Loucy (cell line): Measurements from ENCODE around the gene ARHGAP45.

Experiments used
- H2AFZ ChIP-seq: fragments of 200-600 bp; sonication (generic); 2 replicates; pipeline ENCODE4 v1.6.0; 2016; ENCODE audit warnings: antibody characterized with exemption, mild to moderate bottlenecking, low read length, moderate library complexity
- H3F3A ChIP-seq: fragments of 200-600 bp; 2 replicates; pipeline ENCODE4 v1.6.0; 2016; ENCODE audit warnings: antibody characterized with exemption, low read depth, mild to moderate bottlenecking
- H3K27me3 ChIP-seq: fragments of 200-600 bp; sonication (generic); 2 replicates; pipeline ENCODE4 v1.6.1; 2014; ENCODE audit warnings: low read length, mild to moderate bottlenecking; ENCODE audit not compliant: insufficient read depth, poor library complexity, severe bottlenecking
- H3K36me3 ChIP-seq: fragments of 200-600 bp; sonication (generic); 2 replicates; pipeline ENCODE4 v1.6.1; 2016; ENCODE audit warnings: low read length; ENCODE audit not compliant: insufficient read depth
- H3K4me1 ChIP-seq: fragments of 200-600 bp; sonication (generic); 2 replicates; pipeline ENCODE4 v1.5.1; 2014; ENCODE audit warnings: low read length, mild to moderate bottlenecking; ENCODE audit not compliant: insufficient read depth, poor library complexity, severe bottlenecking
- H3K4me2 ChIP-seq: fragments of 200-600 bp; sonication (generic); 2 replicates; pipeline ENCODE4 v1.6.0; 2014; ENCODE audit warnings: antibody characterized with exemption, low read length, low read depth, mild to moderate bottlenecking; ENCODE audit not compliant: poor library complexity, severe bottlenecking
- H3K4me3 ChIP-seq: fragments of 200-600 bp; sonication (generic); 2 replicates; pipeline ENCODE4 v1.5.1; 2014; ENCODE audit warnings: low read length, mild to moderate bottlenecking, mixed read lengths; ENCODE audit not compliant: poor library complexity, severe bottlenecking
- H3K79me2 ChIP-seq: fragments of 200-600 bp; sonication (generic); 2 replicates; pipeline ENCODE4 v1.6.1; 2014; ENCODE audit warnings: low read length; ENCODE audit not compliant: insufficient read depth
- H3K9ac ChIP-seq: fragments of 200-600 bp; sonication (generic); 2 replicates; pipeline ENCODE4 v1.6.0; 2014; ENCODE audit warnings: mild to moderate bottlenecking, low read depth, low read length, moderate library complexity; ENCODE audit not compliant: poor library complexity, severe bottlenecking
- H3K9me2 ChIP-seq: fragments of 200-600 bp; sonication (generic); replicated peaks from 2 replicates; pipeline ENCODE4 v1.6.1; 2016; ENCODE audit warnings: low read depth, low read length, mixed read lengths
- H3K9me3 ChIP-seq: fragments of 200-600 bp; sonication (generic); 2 replicates; pipeline ENCODE4 v1.6.1; 2014; ENCODE audit warnings: mild to moderate bottlenecking, antibody characterized with exemption, low read length, low read depth; ENCODE audit not compliant: insufficient read depth
- H4K20me1 ChIP-seq: fragments of 200-600 bp; sonication (generic); 2 replicates; pipeline ENCODE4 v1.6.0; 2014; ENCODE audit warnings: antibody characterized with exemption, low read length, mild to moderate bottlenecking; ENCODE audit not compliant: insufficient read depth, poor library complexity, severe bottlenecking
- EZH2phosphoT487 ChIP-seq: fragments of 200-600 bp; IDR thresholded peaks from 2 replicates; pipeline ENCODE4 v1.6.1; 2018; ENCODE audit warnings: antibody characterized with exemption, mild to moderate bottlenecking, moderate library complexity, borderline replicate concordance
- TF ChIP-seq, protein P1 (sequence below): fragments of 200-600 bp; sonication (generic); conservative IDR thresholded peaks from 2 replicates; pipeline ENCODE4 v1.5.1; 2014; ENCODE audit warnings: mild to moderate bottlenecking, antibody characterized with exemption, low read length

The ARHGAP45 gene

DNA sequence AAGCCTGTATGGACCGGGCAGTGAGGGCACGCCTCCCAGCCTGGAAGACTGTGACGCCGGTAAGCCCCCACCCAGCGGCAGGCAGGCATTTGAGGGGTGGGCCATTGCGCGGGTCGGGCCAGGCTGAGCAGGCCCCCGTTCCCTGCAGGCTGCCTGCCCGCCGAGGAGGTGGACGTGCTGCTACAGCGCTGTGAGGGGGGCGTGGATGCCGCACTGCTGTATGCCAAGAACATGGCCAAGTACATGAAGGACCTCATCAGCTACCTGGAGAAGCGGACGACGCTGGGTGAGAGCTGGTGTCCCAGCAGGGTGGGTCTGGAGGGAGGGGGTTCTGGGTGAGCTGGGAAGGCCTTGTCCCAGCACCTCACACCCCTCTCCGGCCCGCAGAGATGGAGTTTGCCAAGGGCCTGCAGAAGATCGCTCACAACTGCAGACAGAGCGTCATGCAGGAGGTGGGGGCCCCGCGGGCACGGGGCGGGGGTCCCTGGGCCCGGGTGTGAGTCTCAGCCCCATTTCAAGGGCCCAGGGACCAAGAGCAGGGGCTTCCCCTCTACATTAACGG is 7.1 kb downstream of the ARHGAP45 start:
- H3K36me3 ChIP-seq, result no peaks in the 10 kb centered on the region; the same call in 1 of the 2 replicates
- no peaks in the 10 kb centered on the region for H3K27me3 ChIP-seq
- no peaks in the 10 kb centered on the region for H3K9me3 ChIP-seq
- peak overlapping the region; percentile 73 for H3K9ac ChIP-seq
- peaks cover 5% of the 10 kb centered on the region for H4K20me1 ChIP-seq
- H3F3A ChIP-seq, result peaks cover 4% of the 10 kb centered on the region; the same call in 1 of the 2 replicates
- H3K4me1 ChIP-seq, result peaks cover 41% of the 10 kb centered on the region
- TF ChIP-seq, protein P1, sequence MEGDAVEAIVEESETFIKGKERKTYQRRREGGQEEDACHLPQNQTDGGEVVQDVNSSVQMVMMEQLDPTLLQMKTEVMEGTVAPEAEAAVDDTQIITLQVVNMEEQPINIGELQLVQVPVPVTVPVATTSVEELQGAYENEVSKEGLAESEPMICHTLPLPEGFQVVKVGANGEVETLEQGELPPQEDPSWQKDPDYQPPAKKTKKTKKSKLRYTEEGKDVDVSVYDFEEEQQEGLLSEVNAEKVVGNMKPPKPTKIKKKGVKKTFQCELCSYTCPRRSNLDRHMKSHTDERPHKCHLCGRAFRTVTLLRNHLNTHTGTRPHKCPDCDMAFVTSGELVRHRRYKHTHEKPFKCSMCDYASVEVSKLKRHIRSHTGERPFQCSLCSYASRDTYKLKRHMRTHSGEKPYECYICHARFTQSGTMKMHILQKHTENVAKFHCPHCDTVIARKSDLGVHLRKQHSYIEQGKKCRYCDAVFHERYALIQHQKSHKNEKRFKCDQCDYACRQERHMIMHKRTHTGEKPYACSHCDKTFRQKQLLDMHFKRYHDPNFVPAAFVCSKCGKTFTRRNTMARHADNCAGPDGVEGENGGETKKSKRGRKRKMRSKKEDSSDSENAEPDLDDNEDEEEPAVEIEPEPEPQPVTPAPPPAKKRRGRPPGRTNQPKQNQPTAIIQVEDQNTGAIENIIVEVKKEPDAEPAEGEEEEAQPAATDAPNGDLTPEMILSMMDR, result no peak
- TF ChIP-seq EZH2phosphoT487, result no peak
- H3K4me3 ChIP-seq, result peak overlapping the region; percentile 68
- no peaks in the 10 kb centered on the region for H3K9me2 ChIP-seq
- H3K79me2 ChIP-seq, result peaks cover 34% of the 10 kb centered on the region
- no peak overlapping the region for H2AFZ ChIP-seq
- peak overlapping the region; percentile 76 for H3K4me2 ChIP-seq

DNA sequence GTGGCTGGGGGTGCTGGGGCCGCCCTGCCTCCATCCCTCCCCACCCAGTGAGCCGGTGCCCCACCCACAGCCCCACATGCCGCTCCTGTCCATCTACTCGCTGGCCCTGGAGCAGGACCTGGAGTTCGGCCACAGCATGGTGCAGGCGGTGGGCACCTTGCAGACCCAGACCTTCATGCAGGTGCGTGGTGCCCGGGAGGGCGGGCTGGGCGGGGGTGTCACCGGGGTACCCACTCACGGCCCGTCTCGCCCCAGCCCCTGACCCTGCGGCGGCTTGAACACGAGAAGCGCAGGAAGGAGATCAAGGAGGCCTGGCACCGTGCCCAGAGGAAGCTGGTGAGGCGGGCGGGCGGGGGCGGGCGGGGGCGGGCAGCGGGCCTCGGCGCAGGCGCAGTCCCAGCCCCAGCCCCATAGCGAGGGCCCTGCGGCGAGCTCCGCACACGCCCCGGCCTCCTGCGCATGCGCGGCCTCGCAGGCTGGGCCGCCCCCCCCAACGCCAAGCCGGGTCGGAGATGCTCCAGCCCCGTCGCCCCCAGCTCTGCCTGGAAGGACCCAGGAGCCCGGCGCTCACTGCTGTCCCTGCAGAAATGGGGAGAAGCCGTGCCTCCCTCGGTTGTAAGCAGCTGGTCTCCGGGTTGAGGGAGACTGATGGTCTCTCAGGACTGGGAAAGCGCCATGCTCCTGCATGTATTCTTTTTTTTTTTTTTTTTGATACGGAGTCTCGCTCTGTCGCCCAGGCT is 7.7 kb downstream of the ARHGAP45 start:
- H3K4me3 ChIP-seq, result peak overlapping the region; percentile 68
- H3F3A ChIP-seq, result peaks cover 4% of the 10 kb centered on the region; the same call in 1 of the 2 replicates
- no peaks in the 10 kb centered on the region for H3K27me3 ChIP-seq
- H3K9me2 ChIP-seq, result no peaks in the 10 kb centered on the region
- peaks cover 27% of the 10 kb centered on the region for H3K79me2 ChIP-seq
- H3K9me3 ChIP-seq, result no peaks in the 10 kb centered on the region
- H2AFZ ChIP-seq, result no peak overlapping the region
- H3K9ac ChIP-seq, result peak overlapping the region; percentile 73
- TF ChIP-seq, protein P1, result no peak
- no peak for TF ChIP-seq EZH2phosphoT487
- H3K36me3 ChIP-seq, result peaks cover 2% of the 10 kb centered on the region; the same call in 1 of the 2 replicates
- peaks cover 5% of the 10 kb centered on the region for H4K20me1 ChIP-seq
- H3K4me2 ChIP-seq, result peak overlapping the region; percentile 84
- peaks cover 37% of the 10 kb centered on the region for H3K4me1 ChIP-seq

DNA sequence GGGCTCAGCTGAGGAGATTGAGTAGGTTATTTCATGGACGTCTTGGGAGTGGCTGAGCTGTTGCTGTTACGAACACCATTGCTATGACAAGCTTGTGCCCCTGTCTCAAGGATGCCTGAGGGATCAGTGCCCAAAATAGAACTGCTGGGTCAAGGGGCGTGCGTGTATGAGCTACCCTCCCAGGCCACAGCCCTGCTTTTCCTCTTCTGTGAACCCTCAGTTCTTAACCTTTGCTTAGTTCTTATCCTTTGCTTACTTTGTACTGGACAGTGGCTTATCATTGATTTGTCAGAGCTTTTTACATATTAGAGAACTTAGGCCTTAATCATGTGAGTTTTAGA is 9.0 kb downstream of the ARHGAP45 start:
- peak overlapping the region; percentile 61 for H3K9ac ChIP-seq
- H3K36me3 ChIP-seq, result peaks cover 15% of the 10 kb centered on the region; the same call in 1 of the 2 replicates

More for the DNA sequence above, 9.0 kb downstream of the ARHGAP45 start:
- H3K4me2 ChIP-seq, result peak overlapping the region; percentile 79
- no peak overlapping the region for H2AFZ ChIP-seq
- no peaks in the 10 kb centered on the region for H3K9me3 ChIP-seq
- no peaks in the 10 kb centered on the region for H3K27me3 ChIP-seq
- no peak overlapping the region for H3K4me3 ChIP-seq
- H3K4me1 ChIP-seq, result peaks cover 37% of the 10 kb centered on the region
- H3K79me2 ChIP-seq, result peaks cover 17% of the 10 kb centered on the region
- TF ChIP-seq, protein P1, result no peak
- no peak for TF ChIP-seq EZH2phosphoT487
- peaks cover 4% of the 10 kb centered on the region; the same call in 1 of the 2 replicates for H3F3A ChIP-seq
- peaks cover 5% of the 10 kb centered on the region for H4K20me1 ChIP-seq
- no peaks in the 10 kb centered on the region for H3K9me2 ChIP-seq
